ENCODE data around the gene AMTN. TPM values are rescaled to one million over a fixed set of nuclear protein-coding genes. Genes with fewer than 3 reads are reported as not detected.

Gene AMTN
- total and polyA plus RNA-seq, 4 donors, result not detected

DNA sequence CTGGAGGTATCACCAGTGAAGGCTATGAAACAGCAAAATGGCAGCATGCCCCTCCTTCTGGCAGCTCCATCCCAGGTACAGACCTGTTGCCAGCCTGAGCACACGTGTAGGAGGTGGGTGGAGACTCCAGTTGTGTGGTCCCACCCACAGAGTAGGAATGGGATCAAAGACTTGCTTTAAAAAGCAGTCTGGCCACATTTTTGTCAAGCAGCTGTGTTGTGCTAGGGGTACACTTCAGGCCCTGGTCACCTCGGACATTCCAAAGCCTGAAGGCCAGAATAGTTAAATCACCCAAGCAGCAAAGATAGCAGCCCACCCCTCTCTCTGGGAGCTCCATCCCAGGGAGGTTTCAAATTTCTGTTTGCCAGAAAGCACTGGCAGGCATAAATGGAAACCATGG is 53.4 kb downstream of the AMTN start (continued):
- TF ChIP-seq, protein P1, sequence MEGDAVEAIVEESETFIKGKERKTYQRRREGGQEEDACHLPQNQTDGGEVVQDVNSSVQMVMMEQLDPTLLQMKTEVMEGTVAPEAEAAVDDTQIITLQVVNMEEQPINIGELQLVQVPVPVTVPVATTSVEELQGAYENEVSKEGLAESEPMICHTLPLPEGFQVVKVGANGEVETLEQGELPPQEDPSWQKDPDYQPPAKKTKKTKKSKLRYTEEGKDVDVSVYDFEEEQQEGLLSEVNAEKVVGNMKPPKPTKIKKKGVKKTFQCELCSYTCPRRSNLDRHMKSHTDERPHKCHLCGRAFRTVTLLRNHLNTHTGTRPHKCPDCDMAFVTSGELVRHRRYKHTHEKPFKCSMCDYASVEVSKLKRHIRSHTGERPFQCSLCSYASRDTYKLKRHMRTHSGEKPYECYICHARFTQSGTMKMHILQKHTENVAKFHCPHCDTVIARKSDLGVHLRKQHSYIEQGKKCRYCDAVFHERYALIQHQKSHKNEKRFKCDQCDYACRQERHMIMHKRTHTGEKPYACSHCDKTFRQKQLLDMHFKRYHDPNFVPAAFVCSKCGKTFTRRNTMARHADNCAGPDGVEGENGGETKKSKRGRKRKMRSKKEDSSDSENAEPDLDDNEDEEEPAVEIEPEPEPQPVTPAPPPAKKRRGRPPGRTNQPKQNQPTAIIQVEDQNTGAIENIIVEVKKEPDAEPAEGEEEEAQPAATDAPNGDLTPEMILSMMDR (IDR thresholded peaks at IDR 0.05; ENCODE audit: low read depth, low read length, missing input control), result no peak
- no peak for TF ChIP-seq RAD21 (IDR thresholded peaks at IDR 0.05)

GRCh38 chr4:70575964-70576363 is 57.6 kb downstream of the AMTN start:
- H3K27ac ChIP-seq (ENCODE audit: low read depth in 1 of 2, low read length in 2 of 2), result no peak overlapping the region
- DNase-seq (ENCODE audit: low spot score), result no peak
- no peak overlapping the region for H3K9ac ChIP-seq (ENCODE audit: low read depth in 1 of 2, low read length in 2 of 2)
- no peak for TF ChIP-seq HNF4A (conservative IDR thresholded peaks at IDR 0.05)
- no peak for TF ChIP-seq HNF4G (IDR thresholded peaks at IDR 0.05)
- no peak for TF ChIP-seq TAF1 (conservative IDR thresholded peaks at IDR 0.05)
- no peak for TF ChIP-seq SP1 (IDR thresholded peaks at IDR 0.05)
- H3K36me3 ChIP-seq (ENCODE audit: control insufficient read depth in 4 of 4, insufficient read depth in 3 of 4, low read depth in 1 of 4, low read length in 3 of 4), result no peaks in the 10 kb centered on the region
- no peaks in the 10 kb centered on the region for H3K27me3 ChIP-seq (ENCODE audit: control insufficient read depth in 4 of 4, insufficient read depth in 4 of 4, low read length in 3 of 4)
- no peak overlapping the region for H3K4me3 ChIP-seq (ENCODE audit: low read depth in 1 of 3, low read length in 3 of 3)
- no peaks in the 10 kb centered on the region for H3K4me1 ChIP-seq (ENCODE audit: control insufficient read depth in 4 of 4, insufficient read depth in 4 of 4, low read length in 3 of 4)
- H3K9me3 ChIP-seq (ENCODE audit: control insufficient read depth in 4 of 4, low read length in 3 of 4), result peaks cover 0 to 5% (median 0%) of the 10 kb centered on the region in 4 donors

DNA sequence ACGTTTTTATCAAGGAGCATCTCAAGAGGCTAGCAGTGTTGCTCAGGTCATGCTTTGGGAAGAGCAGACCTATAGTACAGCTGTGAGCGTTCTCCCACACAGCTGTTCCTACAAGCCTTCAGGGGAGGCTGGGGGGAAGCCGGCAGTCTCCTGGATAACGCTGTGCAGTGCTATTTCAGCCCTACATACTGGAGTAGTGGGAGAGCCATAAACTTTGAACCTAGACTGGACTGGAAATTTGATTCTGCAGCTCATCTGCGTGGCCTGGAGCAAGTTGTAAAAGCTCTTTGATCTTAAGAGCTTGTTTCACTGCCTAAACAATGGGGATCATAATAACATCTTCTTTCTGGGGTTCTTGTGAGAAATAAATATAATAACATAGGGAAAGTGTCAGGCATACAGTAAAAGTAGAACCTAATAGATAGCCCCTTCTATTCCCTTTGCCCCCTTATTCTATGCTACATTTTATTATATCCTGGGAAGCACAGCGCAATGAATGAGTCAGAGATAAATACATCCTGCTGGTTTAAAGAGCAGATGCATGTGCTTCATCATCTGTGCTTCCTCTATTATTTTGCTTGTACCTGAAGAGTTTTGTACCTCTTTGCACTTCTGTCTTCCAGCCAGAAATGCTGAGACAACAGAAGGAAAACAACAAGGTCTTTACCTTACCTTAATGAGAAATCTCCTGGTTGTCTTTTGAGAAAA is 59.0 kb downstream of the AMTN start:
- Histone ChIP-seq H3K4me3 (ENCODE audit: low read depth in 1 of 3, low read length in 3 of 3) (no peak overlapping the region), H3K27ac (ENCODE audit: low read depth in 1 of 2, low read length in 2 of 2) (no peak overlapping the region), H3K9me3 (ENCODE audit: control insufficient read depth in 4 of 4, low read length in 3 of 4) (peaks cover 0 to 5% (median 0%) of the 10 kb centered on the region in 4 donors), H3K9ac (ENCODE audit: low read depth in 1 of 2, low read length in 2 of 2) (no peak overlapping the region), H3K36me3 (ENCODE audit: control insufficient read depth in 4 of 4, insufficient read depth in 3 of 4, low read depth in 1 of 4, low read length in 3 of 4) (no peaks in the 10 kb centered on the region), H3K4me1 (ENCODE audit: control insufficient read depth in 4 of 4, insufficient read depth in 4 of 4, low read length in 3 of 4) (no peaks in the 10 kb centered on the region), H3K27me3 (ENCODE audit: control insufficient read depth in 4 of 4, insufficient read depth in 4 of 4, low read length in 3 of 4) (no peaks in the 10 kb centered on the region)
- no peak for TF ChIP-seq ATF3 (IDR thresholded peaks at IDR 0.05)
- no peak for TF ChIP-seq RXRA (IDR thresholded peaks at IDR 0.05)
- no peak for TF ChIP-seq RAD21 (IDR thresholded peaks at IDR 0.05)
- no peak for TF ChIP-seq SP1 (IDR thresholded peaks at IDR 0.05)
- no peak for TF ChIP-seq HNF4G (IDR thresholded peaks at IDR 0.05)
- no peak for TF ChIP-seq YY1 (IDR thresholded peaks at IDR 0.05)
- TF ChIP-seq, protein P2, sequence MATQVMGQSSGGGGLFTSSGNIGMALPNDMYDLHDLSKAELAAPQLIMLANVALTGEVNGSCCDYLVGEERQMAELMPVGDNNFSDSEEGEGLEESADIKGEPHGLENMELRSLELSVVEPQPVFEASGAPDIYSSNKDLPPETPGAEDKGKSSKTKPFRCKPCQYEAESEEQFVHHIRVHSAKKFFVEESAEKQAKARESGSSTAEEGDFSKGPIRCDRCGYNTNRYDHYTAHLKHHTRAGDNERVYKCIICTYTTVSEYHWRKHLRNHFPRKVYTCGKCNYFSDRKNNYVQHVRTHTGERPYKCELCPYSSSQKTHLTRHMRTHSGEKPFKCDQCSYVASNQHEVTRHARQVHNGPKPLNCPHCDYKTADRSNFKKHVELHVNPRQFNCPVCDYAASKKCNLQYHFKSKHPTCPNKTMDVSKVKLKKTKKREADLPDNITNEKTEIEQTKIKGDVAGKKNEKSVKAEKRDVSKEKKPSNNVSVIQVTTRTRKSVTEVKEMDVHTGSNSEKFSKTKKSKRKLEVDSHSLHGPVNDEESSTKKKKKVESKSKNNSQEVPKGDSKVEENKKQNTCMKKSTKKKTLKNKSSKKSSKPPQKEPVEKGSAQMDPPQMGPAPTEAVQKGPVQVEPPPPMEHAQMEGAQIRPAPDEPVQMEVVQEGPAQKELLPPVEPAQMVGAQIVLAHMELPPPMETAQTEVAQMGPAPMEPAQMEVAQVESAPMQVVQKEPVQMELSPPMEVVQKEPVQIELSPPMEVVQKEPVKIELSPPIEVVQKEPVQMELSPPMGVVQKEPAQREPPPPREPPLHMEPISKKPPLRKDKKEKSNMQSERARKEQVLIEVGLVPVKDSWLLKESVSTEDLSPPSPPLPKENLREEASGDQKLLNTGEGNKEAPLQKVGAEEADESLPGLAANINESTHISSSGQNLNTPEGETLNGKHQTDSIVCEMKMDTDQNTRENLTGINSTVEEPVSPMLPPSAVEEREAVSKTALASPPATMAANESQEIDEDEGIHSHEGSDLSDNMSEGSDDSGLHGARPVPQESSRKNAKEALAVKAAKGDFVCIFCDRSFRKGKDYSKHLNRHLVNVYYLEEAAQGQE (IDR thresholded peaks at IDR 0.05), result no peak
- no peak for TF ChIP-seq EGR1 (IDR thresholded peaks at IDR 0.05; ENCODE audit: low read depth in 2 of 2)
- TF ChIP-seq TAF1 (conservative IDR thresholded peaks at IDR 0.05), result no peak
- no peak for TF ChIP-seq GABPA (IDR thresholded peaks at IDR 0.05 in 1 of 2, conservative IDR thresholded peaks at IDR 0.05 in 1 of 2)
- no peak for DNase-seq (ENCODE audit: low spot score)
- 63% methylated on average over 6 of the region's 6 CpGs for WGBS
